Glutamatergic neuron (in vitro differentiated cells): ENCODE data around the gene TTLL4. TPM values are rescaled to one million over a fixed set of nuclear protein-coding genes. Genes with fewer than 3 reads are reported as not detected.

Source experiments
- DNase-seq: peaks from one replicate; pipeline ENCODE4 v3.0.0; 2022
- H3K27ac Mint-ChIP-seq: one replicate; pipeline ENCODE4 v1.8.0; 2020; ENCODE audit warnings: mild to moderate bottlenecking, mixed read lengths, inconsistent platforms; ENCODE audit not compliant: unreplicated experiment
- H3K27me3 Mint-ChIP-seq: one replicate; pipeline ENCODE4 v1.8.0; 2020; ENCODE audit warnings: mild to moderate bottlenecking, moderate library complexity, mixed read lengths, inconsistent platforms; ENCODE audit not compliant: unreplicated experiment
- H3K36me3 Mint-ChIP-seq: one replicate; pipeline ENCODE4 v1.8.0; 2020; ENCODE audit warnings: mild to moderate bottlenecking, mixed read lengths, inconsistent platforms; ENCODE audit not compliant: unreplicated experiment
- H3K4me1 Mint-ChIP-seq: one replicate; pipeline ENCODE4 v1.8.0; 2020; ENCODE audit warnings: mild to moderate bottlenecking, low read depth, mixed read lengths, inconsistent platforms; ENCODE audit not compliant: unreplicated experiment
- H3K4me3 Mint-ChIP-seq: one replicate; pipeline ENCODE4 v1.8.0; 2020; ENCODE audit warnings: mild to moderate bottlenecking, mixed read lengths, inconsistent platforms; ENCODE audit not compliant: unreplicated experiment
- H3K9me3 Mint-ChIP-seq: one replicate; pipeline ENCODE4 v1.8.0; 2020; ENCODE audit warnings: mild to moderate bottlenecking, moderate library complexity, mixed read lengths, inconsistent platforms; ENCODE audit not compliant: unreplicated experiment
- total RNA-seq: library from RNA; stranded (reverse); fragmentation: NEBNext Ultra II Directional; extraction: Animal tissue kit (Norgen Biotek cat#: 25700); gene quantifications from one replicate; pipeline ENCODE4 v1.2.1, GENCODE V29; 2021; ENCODE audit not compliant: unreplicated experiment
- TF ChIP-seq, protein P1 (sequence below): fragments of 200-600 bp; sonication (generic); IDR thresholded peaks from one replicate; pipeline ENCODE4 v1.5.0; 2021; ENCODE audit not compliant: partially characterized antibody, unreplicated experiment

The TTLL4 gene
- total RNA-seq, 1 donor from 2014 or later = 27.9 TPM

DNA sequence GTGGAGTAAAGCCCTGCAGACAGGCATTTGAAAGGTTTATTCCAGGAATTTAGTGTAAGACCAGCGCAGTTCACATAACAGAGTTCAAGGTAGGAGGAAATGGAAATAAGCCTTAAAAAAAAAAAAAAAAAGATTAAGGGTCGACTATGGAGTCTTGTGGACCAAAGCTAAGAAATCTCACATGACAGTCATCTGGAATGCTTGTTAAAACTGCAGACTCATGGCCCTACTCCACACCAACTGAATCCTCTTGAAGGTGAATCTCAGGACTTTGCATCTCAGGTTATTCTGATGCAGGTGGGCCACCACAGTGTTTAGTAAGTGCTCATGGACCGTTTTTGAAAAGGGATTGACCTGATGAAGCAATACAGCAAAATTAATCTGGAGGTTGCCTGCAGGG is 8.8 kb downstream of the TTLL4 start:
- H3K36me3 Mint-ChIP-seq = no peaks in the 10 kb centered on the region
- DNase-seq = no peak
- no peaks in the 10 kb centered on the region for H3K9me3 Mint-ChIP-seq
- H3K27ac Mint-ChIP-seq = no peak overlapping the region
- H3K4me3 Mint-ChIP-seq = no peak overlapping the region
- no peaks in the 10 kb centered on the region for H3K27me3 Mint-ChIP-seq
- no peaks in the 10 kb centered on the region for H3K4me1 Mint-ChIP-seq
- TF ChIP-seq, protein P1, sequence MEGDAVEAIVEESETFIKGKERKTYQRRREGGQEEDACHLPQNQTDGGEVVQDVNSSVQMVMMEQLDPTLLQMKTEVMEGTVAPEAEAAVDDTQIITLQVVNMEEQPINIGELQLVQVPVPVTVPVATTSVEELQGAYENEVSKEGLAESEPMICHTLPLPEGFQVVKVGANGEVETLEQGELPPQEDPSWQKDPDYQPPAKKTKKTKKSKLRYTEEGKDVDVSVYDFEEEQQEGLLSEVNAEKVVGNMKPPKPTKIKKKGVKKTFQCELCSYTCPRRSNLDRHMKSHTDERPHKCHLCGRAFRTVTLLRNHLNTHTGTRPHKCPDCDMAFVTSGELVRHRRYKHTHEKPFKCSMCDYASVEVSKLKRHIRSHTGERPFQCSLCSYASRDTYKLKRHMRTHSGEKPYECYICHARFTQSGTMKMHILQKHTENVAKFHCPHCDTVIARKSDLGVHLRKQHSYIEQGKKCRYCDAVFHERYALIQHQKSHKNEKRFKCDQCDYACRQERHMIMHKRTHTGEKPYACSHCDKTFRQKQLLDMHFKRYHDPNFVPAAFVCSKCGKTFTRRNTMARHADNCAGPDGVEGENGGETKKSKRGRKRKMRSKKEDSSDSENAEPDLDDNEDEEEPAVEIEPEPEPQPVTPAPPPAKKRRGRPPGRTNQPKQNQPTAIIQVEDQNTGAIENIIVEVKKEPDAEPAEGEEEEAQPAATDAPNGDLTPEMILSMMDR = no peak

DNA sequence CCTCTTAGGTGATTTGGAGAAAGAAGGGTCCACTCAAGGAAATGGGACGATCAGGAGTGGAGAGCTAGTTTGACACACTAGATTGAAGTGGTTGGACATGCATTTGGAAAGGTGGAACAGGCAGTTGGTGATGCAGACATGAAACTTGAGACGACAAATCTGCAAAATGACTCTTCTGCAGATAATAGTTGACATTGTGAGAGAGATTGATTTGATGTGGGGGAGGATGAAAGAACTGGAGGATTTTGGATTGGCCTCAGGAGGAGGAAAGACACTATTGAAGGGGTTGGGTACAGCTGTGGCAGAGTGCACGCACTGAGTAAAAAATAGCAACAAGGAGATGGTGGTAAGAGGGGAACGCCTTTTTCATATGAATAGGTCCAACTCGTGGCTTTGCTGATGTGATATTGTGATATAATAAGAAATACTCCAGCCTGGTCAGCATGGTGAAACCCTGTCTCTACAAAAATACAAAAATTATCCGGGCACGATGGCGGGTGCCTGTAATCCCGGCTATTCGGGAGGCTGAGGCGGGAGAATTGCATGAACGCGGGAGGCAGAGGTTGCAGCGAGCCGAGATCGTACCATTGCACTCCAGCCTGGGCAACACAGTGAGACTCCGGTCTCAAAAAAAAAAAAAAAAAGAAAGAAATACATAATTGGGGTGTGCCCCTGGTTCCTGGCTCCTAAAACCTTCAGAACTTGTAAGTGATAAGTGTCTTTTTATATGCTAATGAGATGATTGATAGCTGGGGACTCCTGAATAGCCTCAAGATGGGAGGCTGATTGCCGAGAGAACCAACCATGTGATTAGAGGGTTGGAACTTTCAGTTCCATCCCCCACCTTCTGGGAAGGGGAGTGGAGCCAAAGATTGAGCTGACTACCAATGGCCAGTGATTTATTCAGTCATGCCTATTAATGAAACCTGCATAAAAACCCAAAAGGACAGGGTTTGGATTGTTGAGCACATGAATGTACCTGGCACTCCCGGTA is 9.7 kb downstream of the TTLL4 start:
- H3K4me3 Mint-ChIP-seq = no peak overlapping the region
- TF ChIP-seq, protein P1 = no peak
- no peak for DNase-seq
- H3K9me3 Mint-ChIP-seq = no peaks in the 10 kb centered on the region
- H3K4me1 Mint-ChIP-seq = no peaks in the 10 kb centered on the region
- no peaks in the 10 kb centered on the region for H3K36me3 Mint-ChIP-seq
- no peak overlapping the region for H3K27ac Mint-ChIP-seq
- H3K27me3 Mint-ChIP-seq = no peaks in the 10 kb centered on the region

DNA sequence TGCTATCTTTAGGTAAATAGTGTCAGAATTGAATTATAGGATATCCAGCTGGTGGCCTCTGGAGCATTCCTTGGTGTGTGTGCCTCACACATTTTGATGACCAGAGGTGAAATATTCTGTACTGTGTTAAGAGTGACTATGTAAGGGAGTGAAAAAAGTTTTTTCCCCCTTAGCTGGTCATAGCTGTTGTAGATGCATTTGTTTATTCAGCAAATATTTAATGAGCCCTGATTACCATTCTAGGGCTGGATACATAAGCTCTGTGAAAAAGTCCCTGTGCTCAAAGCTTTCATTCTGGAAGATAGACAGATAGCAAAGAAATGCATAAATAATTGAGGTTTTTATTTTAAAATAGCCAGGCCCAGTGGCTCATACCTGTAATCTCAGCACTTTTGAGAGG is 10.9 kb downstream of the TTLL4 start:
- no peak for DNase-seq
- Mint-ChIP-seq H3K9me3 (no peaks in the 10 kb centered on the region), H3K27me3 (no peaks in the 10 kb centered on the region), H3K4me1 (no peaks in the 10 kb centered on the region), H3K36me3 (peaks cover 7% of the 10 kb centered on the region), H3K4me3 (no peak overlapping the region), H3K27ac (no peak overlapping the region)
- TF ChIP-seq, protein P1 = no peak

DNA sequence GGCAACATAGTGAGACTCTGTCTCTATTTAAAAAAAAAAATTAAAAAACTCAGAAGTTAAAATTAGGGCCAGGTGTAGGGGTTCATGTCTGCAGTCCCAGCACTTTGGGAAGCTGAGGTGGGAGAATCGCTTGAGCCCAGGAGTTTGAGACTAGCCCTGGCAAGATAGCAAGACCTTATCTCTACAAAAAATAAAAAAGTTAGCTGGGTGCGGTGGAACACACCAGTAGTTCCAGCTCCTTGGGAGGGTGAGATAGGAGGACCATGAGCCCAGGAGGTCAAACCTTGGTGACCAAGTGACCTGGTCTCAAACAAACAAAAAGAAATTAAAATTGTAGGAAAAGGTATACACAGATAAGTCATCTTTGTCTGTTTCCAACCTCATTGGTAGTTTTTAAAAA is 11.3 kb downstream of the TTLL4 start:
- no peak overlapping the region for H3K4me3 Mint-ChIP-seq

DNA sequence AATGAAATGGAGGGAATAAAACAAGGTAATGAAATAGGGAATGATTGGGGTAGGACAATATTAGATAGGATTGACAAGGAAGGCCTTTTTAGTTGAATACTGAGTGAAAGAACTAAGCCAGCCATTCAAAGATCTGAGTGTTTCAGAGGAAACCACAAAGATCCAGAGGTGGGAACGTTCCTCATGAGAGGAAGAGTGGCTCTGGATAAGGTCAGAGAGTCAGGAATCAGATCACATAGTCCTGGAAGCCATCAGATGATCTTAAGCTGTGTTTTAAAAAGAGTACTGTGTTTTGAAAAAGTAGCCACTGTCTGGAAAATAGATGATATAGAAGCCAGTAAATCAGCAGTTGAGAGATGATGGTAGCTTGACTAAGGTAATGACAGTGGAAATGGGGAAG is 11.8 kb downstream of the TTLL4 start:
- Mint-ChIP-seq H3K9me3 (no peaks in the 10 kb centered on the region), H3K36me3 (peaks cover 7% of the 10 kb centered on the region), H3K4me1 (no peaks in the 10 kb centered on the region), H3K27ac (no peak overlapping the region), H3K27me3 (no peaks in the 10 kb centered on the region), H3K4me3 (no peak overlapping the region)
- TF ChIP-seq, protein P1 = no peak
- DNase-seq = no peak

More for the DNA sequence above, 11.3 kb downstream of the TTLL4 start:
- H3K9me3 Mint-ChIP-seq = no peaks in the 10 kb centered on the region
- H3K36me3 Mint-ChIP-seq = peaks cover 7% of the 10 kb centered on the region
- no peak for DNase-seq
- no peaks in the 10 kb centered on the region for H3K27me3 Mint-ChIP-seq
- TF ChIP-seq, protein P1 = no peak
- no peaks in the 10 kb centered on the region for H3K4me1 Mint-ChIP-seq
- no peak overlapping the region for H3K27ac Mint-ChIP-seq
